Uterus (tissue), 4 donors: Measurements from ENCODE around the gene FAM151B. TPM values are rescaled to one million over a fixed set of nuclear protein-coding genes. Genes with fewer than 3 reads are reported as not detected.

Experiments
- DNase-seq, 2 donors: peaks; one replicate each; pipeline ENCODE4 v3.0.0-alpha.2; 2019 to 2020
- H3K27ac ChIP-seq, 2 donors: fragments of 200-600 bp; sonication (generic); 1 replicate in 1 of 2; 2 replicates in 1 of 2; pipeline ENCODE4 v1.5.1; 2016 to 2018
- H3K27me3 ChIP-seq, 2 donors: fragments of 200-600 bp; sonication (generic); one replicate each; pipeline ENCODE4 v1.5.1; 2018 to 2019; ENCODE audit warnings: control low read depth in 1 of 2
- H3K36me3 ChIP-seq, 2 donors: fragments of 200-600 bp; sonication (generic); one replicate each; pipeline ENCODE4 v1.5.1; 2019; ENCODE audit warnings: control low read depth in 1 of 2
- H3K4me1 ChIP-seq, 2 donors: fragments of 200-600 bp; sonication (generic); one replicate each; pipeline ENCODE4 v1.5.1; 2018 to 2019; ENCODE audit warnings: control low read depth in 1 of 2
- H3K4me3 ChIP-seq, 2 donors: fragments of 200-600 bp; sonication (generic); 1 replicate in 1 of 2; 2 replicates in 1 of 2; pipeline ENCODE4 v1.5.1; 2018 to 2019; ENCODE audit warnings: mild to moderate bottlenecking in 1 of 2
- H3K9me3 ChIP-seq, 2 donors: fragments of 200-600 bp; sonication (generic); one replicate each; pipeline ENCODE4 v1.5.1; 2019; ENCODE audit warnings: control low read depth in 1 of 2
- POLR2A ChIP-seq, 2 donors: fragments of 450-650 bp; IDR thresholded peaks; one replicate each; pipeline ENCODE4 v1.6.1; 2016; ENCODE audit warnings: antibody characterized with exemption in 2 of 2, mild to moderate bottlenecking in 1 of 2, moderate library complexity in 1 of 2
- intact Hi-C: fragments of 100-400 bp; cut with DNase I; formaldehyde crosslinking; loops from one replicate; pipeline ENCODE4 v1.15.1; 2023; ENCODE audit warnings: low total_unique reads
- total RNA-seq, 4 donors: library from RNA; depleted of rRNA in 3 of 4; stranded (reverse); fragments of >200 nt in 3 of 4; gene quantifications; one replicate each; pipeline versions ENCODE4 v1.1.0 to v1.2.4, GENCODE V29; 2014 to 2023
- TF ChIP-seq, protein P1 (sequence below), 4 experiments: fragments of 200-600 bp in 2 of 4; fragments of 450-650 bp in 2 of 4; sonication (generic) in 2 of 4; IDR thresholded peaks; one replicate each; pipeline ENCODE4 v1.5.1; 2016 to 2019; ENCODE audit warnings: antibody characterized with exemption in 4 of 4, mild to moderate bottlenecking in 2 of 4, moderate library complexity in 1 of 4
- donor health status: DM: yes; HTN: yes; CAD: no.

The FAM151B gene
- total RNA-seq, 4 donors from 2014 or later, result 0.26 to 17.6 (median 3.8) TPM

DNA sequence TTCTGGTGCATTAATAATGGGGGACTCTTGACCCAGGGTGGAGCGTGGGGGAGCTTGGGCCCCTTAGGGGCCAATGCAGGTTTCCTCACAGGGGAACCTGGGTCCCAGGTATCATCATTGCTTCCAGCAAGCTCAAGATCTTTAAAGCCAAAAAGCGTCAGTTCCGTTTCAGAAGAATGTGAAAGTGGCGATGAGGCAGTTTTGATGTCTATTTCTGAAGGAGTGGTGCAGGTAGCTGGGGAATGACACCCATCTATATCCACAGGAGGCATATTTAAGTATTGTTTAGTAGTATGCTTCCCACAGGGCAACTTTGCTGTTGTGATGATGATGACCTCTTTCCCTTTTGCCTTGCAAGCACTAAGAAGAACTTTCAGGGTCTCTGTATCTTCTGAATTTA, 71.3 kb downstream of the FAM151B start:
- DNase-seq, result no peak
- intact Hi-C loops, result no loop called here
- peaks cover 0 to 5% of the 10 kb centered on the region in 2 donors for H3K27me3 ChIP-seq
- no peak overlapping the region for H3K4me3 ChIP-seq
- no peaks in the 10 kb centered on the region for H3K4me1 ChIP-seq
- H3K36me3 ChIP-seq, result no peaks in the 10 kb centered on the region
- no peak overlapping the region for H3K27ac ChIP-seq
- TF ChIP-seq, protein P1, sequence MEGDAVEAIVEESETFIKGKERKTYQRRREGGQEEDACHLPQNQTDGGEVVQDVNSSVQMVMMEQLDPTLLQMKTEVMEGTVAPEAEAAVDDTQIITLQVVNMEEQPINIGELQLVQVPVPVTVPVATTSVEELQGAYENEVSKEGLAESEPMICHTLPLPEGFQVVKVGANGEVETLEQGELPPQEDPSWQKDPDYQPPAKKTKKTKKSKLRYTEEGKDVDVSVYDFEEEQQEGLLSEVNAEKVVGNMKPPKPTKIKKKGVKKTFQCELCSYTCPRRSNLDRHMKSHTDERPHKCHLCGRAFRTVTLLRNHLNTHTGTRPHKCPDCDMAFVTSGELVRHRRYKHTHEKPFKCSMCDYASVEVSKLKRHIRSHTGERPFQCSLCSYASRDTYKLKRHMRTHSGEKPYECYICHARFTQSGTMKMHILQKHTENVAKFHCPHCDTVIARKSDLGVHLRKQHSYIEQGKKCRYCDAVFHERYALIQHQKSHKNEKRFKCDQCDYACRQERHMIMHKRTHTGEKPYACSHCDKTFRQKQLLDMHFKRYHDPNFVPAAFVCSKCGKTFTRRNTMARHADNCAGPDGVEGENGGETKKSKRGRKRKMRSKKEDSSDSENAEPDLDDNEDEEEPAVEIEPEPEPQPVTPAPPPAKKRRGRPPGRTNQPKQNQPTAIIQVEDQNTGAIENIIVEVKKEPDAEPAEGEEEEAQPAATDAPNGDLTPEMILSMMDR (IDR thresholded peaks at IDR 0.05), result no peak
- no peak for TF ChIP-seq POLR2A (IDR thresholded peaks at IDR 0.05)
- H3K9me3 ChIP-seq, result no peaks in the 10 kb centered on the region

DNA sequence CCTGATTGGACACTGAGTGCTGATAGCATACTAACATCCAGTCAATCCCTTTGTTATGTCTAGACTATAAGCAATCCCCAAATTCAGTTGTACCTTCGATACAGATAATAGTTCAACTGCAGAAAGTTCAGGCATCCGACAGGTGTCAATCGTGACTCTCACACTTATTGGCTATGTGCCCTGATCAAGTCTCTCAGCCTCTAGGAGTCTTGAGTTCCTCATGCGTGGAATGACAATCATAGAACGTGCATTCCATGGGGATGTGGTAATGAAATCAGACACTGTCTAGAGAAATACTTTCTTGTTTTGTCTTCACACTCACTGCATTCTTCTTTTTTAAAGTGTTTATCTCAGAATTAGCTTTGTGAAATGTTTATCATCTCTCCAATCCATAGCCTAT, 77.4 kb downstream of the FAM151B start:
- Histone ChIP-seq H3K27me3 (peaks cover 0 to 9% of the 10 kb centered on the region in 2 donors), H3K4me1 (peaks cover 0 to 14% of the 10 kb centered on the region in 2 donors), H3K9me3 (no peaks in the 10 kb centered on the region), H3K36me3 (no peaks in the 10 kb centered on the region), H3K4me3 (no peak overlapping the region), H3K27ac (no peak overlapping the region)
- no peak for TF ChIP-seq POLR2A (IDR thresholded peaks at IDR 0.05)
- TF ChIP-seq, protein P1 (IDR thresholded peaks at IDR 0.05), result no peak
- no peak for DNase-seq
- intact Hi-C loops, result no loop called here

DNA sequence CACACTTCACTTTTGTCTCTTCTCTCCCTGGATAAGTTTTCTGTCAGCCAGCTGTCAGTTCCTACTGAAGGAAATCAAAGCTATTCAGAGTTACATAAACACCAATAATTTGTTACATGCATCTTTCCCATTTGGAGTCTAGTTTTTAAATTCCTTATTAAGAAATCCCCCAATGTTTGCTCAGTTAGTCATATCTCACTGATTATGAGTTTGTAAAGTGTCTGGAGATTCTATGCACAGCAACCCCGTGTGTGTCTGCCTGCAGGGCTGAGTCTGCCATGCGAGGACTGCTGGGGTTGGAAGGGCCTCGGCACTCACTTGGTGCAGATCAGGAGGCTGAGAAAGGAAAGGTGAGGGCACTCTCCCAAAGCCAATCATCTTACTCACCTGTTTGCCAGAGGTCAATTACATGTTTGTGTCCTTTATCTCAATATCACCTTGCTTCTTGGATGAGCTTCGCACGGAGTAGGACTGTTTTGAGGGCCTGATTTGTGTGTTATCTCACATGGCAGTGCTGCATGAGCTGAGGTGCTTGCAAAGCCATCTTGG, 78.9 kb downstream of the FAM151B start:
- Histone ChIP-seq H3K36me3 (no peaks in the 10 kb centered on the region), H3K4me1 (peaks cover 0 to 15% of the 10 kb centered on the region in 2 donors), H3K27me3 (peaks cover 0 to 4% of the 10 kb centered on the region in 2 donors), H3K9me3 (no peaks in the 10 kb centered on the region), H3K27ac (no peak overlapping the region), H3K4me3 (no peak overlapping the region)
- intact Hi-C loops, result no loop called here
- TF ChIP-seq, protein P1 (IDR thresholded peaks at IDR 0.05), result no peak
- TF ChIP-seq POLR2A (IDR thresholded peaks at IDR 0.05), result no peak
- DNase-seq, result no peak

DNA sequence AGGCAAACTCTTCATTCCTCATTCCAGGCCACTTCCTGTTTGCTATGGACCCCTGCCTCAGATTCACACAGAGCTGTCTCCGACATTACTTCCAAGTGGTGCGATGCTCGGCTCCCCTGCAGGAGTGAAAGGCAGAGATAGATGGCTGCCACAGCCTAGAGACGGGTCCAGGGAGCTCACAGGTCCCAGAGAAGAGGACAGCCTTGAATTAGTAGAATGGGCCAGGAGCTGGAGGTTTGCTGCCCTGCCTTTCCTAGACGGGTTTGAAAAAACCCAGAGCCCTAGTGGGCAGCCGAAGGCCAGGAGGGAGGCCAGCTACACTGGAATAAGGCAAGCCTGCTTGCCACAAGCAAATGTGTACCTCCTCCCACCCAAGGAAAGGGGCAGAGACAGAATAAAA, 80.4 kb downstream of the FAM151B start:
- intact Hi-C loops, result no loop called here
- TF ChIP-seq, protein P1 (IDR thresholded peaks at IDR 0.05), result no peak
- no peak for TF ChIP-seq POLR2A (IDR thresholded peaks at IDR 0.05)
- peaks cover 0 to 15% of the 10 kb centered on the region in 2 donors for H3K4me1 ChIP-seq
- H3K27ac ChIP-seq, result no peak overlapping the region
- H3K9me3 ChIP-seq, result no peaks in the 10 kb centered on the region
- H3K4me3 ChIP-seq, result no peak overlapping the region
- no peak for DNase-seq
- peaks cover 0 to 4% of the 10 kb centered on the region in 2 donors for H3K27me3 ChIP-seq
- no peaks in the 10 kb centered on the region for H3K36me3 ChIP-seq

DNA sequence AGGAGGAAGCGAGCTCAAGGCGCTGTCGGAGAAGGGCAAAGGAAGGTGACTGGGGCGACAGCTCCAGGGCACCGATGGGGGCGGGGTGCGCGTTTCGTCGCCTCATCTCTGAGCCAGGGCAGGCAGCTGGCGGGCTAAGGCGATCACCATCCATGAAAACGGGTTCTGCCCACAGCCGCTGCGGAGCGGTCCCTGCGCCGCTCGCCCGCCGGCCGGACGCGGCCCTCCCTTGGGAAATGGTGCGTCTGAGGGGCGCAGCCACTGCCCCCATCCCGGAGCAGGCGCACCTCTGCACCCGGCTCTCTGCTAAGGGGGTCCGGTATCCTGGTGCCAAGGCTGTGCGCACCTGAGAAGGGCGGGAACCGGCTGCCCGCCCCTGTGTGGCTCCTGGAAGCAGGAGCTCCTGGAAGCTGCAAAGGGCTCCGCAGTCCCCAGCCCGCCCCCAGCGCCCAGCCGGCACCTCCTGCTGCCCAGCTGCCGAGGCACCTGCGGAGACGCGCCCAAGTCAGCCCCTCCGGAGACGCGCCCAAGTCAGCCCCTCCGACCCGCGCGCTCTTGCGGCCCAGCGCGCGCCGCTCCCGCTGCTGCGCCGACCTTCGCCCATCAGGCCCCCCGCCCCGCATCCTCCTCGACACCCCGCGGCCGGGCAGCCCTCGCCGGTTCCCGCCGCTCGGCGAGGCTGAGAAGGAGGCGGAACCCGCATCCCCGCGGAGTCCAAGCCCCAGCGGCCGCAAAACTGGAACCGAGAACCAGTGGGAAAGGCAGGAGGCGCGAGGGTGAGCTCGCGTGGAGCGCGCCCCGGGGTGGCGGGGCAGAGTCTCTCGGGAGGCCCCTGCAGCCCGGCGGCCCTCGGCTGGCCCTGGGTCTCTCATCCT, 81.4 kb downstream of the FAM151B start:
- peaks cover 0 to 4% of the 10 kb centered on the region in 2 donors for H3K27me3 ChIP-seq
- peaks cover 0 to 15% of the 10 kb centered on the region in 2 donors for H3K4me1 ChIP-seq
- no peak for DNase-seq
- H3K9me3 ChIP-seq, result no peaks in the 10 kb centered on the region
- H3K36me3 ChIP-seq, result no peaks in the 10 kb centered on the region
- no peak overlapping the region for H3K4me3 ChIP-seq
- TF ChIP-seq, protein P1 (IDR thresholded peaks at IDR 0.05), result no peak
- no peak for TF ChIP-seq POLR2A (IDR thresholded peaks at IDR 0.05)
- no peak overlapping the region for H3K27ac ChIP-seq
- intact Hi-C loops, result no loop called here
